Neuron (in vitro differentiated cells): Measurements from ENCODE around the gene CFAP45.

ENCODE experiments used
- H2AFZ ChIP-seq: one replicate; pipeline ENCODE4 v1.6.1; 2013; ENCODE audit warnings: low read depth, mild to moderate bottlenecking, inconsistent platforms, low read length, moderate library complexity
- H3K27me3 ChIP-seq: one replicate; pipeline ENCODE4 v1.6.1; 2013; ENCODE audit warnings: low read length; ENCODE audit not compliant: insufficient read depth
- H3K36me3 ChIP-seq: one replicate; pipeline ENCODE4 v1.6.1; 2013; ENCODE audit warnings: low read length; ENCODE audit not compliant: insufficient read depth
- H3K4me1 ChIP-seq: one replicate; pipeline ENCODE4 v1.6.1; 2013; ENCODE audit warnings: low read length; ENCODE audit not compliant: insufficient read depth
- H3K4me3 ChIP-seq: 2 replicates; pipeline ENCODE4 v1.5.1; 2013; ENCODE audit warnings: mild to moderate bottlenecking, low read length, moderate library complexity
- H3K9me3 ChIP-seq: one replicate; pipeline ENCODE4 v1.6.1; 2013; ENCODE audit warnings: low read length

The CFAP45 gene

DNA sequence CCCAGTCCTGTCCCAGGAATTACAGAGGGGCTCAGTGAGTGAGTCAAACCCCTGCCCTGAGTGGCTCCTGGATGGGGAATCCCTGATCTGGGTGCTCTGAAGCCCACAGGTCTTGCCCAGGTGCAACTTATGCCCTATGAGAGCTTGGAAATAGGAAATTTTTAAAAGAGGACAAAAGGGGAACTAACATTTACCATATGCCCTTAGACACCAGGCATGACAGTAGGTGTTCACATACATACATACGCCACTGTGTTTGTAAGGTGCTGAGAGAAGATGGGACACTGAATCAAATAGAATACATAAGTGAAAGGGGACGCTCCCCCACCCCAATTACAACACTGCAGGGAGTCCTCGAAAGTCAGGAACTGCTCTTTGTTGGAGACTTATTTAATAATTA lies 1.4 kb downstream of the CFAP45 start:
- Histone ChIP-seq H2AFZ (no peak overlapping the region), H3K4me1 (peaks cover 5% of the 10 kb centered on the region), H3K9me3 (no peaks in the 10 kb centered on the region), H3K4me3 (no peak overlapping the region), H3K27me3 (peaks cover 20% of the 10 kb centered on the region), H3K36me3 (no peaks in the 10 kb centered on the region)

DNA sequence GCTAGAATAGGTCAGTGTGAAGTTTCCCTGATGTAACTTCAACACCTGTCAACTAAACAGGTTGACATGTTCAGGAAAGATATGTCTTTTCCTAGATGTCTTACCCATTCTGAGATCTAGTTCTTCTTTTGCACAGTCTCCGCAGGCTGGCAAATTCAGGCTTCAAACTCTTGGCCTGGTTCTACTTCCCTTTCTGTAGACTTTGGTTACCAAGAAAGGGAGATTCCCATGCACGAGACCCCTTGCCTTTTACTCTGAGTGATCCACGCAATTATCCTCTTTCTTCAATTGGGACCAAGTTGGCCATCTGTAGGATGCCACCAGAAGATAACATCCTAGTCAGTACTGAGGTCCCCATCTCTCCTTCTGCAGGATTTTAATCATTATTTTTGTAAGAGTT lies 2.0 kb downstream of the CFAP45 start:
- Histone ChIP-seq H3K9me3 (no peaks in the 10 kb centered on the region), H3K4me1 (peaks cover 5% of the 10 kb centered on the region), H3K36me3 (no peaks in the 10 kb centered on the region)

DNA sequence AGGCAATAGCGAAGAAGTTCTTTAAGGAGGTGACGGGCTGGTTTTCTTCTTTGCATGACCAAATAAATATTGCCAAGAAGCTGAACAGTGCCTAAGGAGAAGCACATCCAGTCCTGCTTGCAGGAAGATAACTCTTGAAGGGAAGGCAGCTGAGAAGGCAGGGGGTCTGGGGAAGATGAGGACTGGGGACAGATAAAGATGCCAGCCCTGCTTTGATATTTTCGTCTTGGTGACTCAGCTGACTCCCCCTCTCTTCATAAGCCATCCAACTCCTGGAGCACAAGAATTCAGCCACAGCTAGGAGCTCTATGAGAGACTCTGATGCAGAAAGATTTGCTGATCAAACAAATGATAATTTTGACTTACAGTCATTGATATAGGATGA lies 3.4 kb downstream of the CFAP45 start:
- Histone ChIP-seq H3K36me3 (no peaks in the 10 kb centered on the region), H3K27me3 (peaks cover 23% of the 10 kb centered on the region), H3K4me1 (peaks cover 5% of the 10 kb centered on the region)

More for the DNA sequence above, 2.0 kb downstream of the CFAP45 start:
- Histone ChIP-seq H2AFZ (no peak overlapping the region), H3K4me3 (no peak overlapping the region), H3K27me3 (peaks cover 20% of the 10 kb centered on the region)

DNA sequence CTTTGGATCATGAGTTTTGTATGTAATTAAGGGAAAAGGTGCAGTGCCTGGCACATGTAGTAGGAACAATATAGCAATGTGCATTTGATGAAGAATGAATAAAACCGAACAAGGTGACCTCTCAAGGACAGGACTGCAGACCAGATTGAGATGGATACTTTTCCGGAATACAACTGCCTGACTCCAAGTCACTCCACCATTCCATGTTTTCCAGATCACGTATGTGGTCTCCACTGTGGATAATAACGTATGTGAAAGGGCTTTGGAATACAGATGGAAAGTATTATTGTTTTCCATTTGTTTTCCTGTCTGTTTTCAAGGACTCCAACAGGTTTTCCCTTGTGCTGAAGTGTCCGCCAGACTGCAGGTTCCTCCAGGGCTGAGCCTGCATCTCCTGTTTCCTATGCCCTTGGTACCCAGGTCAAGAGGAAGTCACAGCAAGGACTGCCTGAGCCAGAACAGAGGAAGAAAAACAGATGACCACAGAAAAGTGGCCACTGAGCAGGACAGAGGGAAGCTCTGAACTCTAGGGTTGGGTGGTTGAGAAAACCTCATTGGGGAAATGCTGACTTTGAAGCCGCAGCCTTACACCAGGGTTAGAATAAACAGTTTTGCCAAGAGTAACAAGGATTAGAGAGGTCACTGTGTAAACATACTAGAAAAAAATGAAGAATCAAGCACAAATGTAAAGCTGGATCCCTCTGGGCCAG lies 4.0 kb downstream of the CFAP45 start:
- Histone ChIP-seq H3K9me3 (no peaks in the 10 kb centered on the region), H3K4me1 (peaks cover 5% of the 10 kb centered on the region), H2AFZ (no peak overlapping the region), H3K27me3 (peaks cover 20% of the 10 kb centered on the region), H3K4me3 (no peak overlapping the region), H3K36me3 (no peaks in the 10 kb centered on the region)

More for the DNA sequence above, 3.4 kb downstream of the CFAP45 start:
- Histone ChIP-seq H3K9me3 (no peaks in the 10 kb centered on the region), H3K4me3 (no peak overlapping the region), H2AFZ (no peak overlapping the region)

DNA sequence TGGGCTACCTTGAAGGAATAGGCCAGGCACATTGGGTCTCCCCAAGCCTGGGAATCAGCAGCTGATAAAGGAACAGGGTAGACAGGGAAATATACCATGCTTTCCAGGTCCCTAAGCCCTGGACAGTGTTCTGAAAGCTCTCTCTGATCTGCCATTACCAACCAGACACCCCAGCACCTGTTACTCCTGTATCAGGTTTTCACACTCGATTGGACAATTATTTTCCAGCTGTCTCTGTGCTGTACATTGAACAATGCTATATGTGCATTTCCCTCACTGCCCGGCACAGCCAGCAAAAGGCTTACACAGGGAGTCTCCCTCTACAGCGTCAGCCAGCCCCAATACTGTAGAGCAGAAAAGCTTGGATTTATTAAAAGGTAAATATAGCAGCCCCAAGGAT lies 4.7 kb downstream of the CFAP45 start:
- Histone ChIP-seq H3K9me3 (no peaks in the 10 kb centered on the region), H3K4me1 (peaks cover 4% of the 10 kb centered on the region), H2AFZ (no peak overlapping the region), H3K4me3 (no peak overlapping the region), H3K36me3 (no peaks in the 10 kb centered on the region), H3K27me3 (peaks cover 14% of the 10 kb centered on the region)

GRCh38 chr1:159892944-159893343 lies 7.0 kb downstream of the CFAP45 start:
- H3K27me3 ChIP-seq, result peaks cover 14% of the 10 kb centered on the region

GRCh38 chr1:159891275-159892157 lies 8.4 kb downstream of the CFAP45 start:
- peaks cover 14% of the 10 kb centered on the region for H3K27me3 ChIP-seq
- H3K9me3 ChIP-seq, result no peaks in the 10 kb centered on the region
- H3K36me3 ChIP-seq, result no peaks in the 10 kb centered on the region
- H2AFZ ChIP-seq, result no peak overlapping the region
- H3K4me3 ChIP-seq, result no peak overlapping the region
- H3K4me1 ChIP-seq, result no peaks in the 10 kb centered on the region

More at GRCh38 chr1:159892944-159893343, 7.0 kb downstream of the CFAP45 start:
- Histone ChIP-seq H3K4me1 (no peaks in the 10 kb centered on the region), H2AFZ (no peak overlapping the region), H3K36me3 (no peaks in the 10 kb centered on the region), H3K9me3 (no peaks in the 10 kb centered on the region), H3K4me3 (no peak overlapping the region)

- no peak overlapping the region for H2AFZ ChIP-seq
- no peaks in the 10 kb centered on the region for H3K36me3 ChIP-seq
- H3K9me3 ChIP-seq, result no peaks in the 10 kb centered on the region
- H3K27me3 ChIP-seq, result peaks cover 12% of the 10 kb centered on the region
- H3K4me1 ChIP-seq, result no peaks in the 10 kb centered on the region
- H3K4me3 ChIP-seq, result no peak overlapping the region
Observed at GRCh38 chr1:159890390-159890789, 9.6 kb downstream of the CFAP45 start.

- no peaks in the 10 kb centered on the region for H3K4me1 ChIP-seq
- no peaks in the 10 kb centered on the region for H3K9me3 ChIP-seq
- H3K27me3 ChIP-seq, result peaks cover 10% of the 10 kb centered on the region
- no peak overlapping the region for H3K4me3 ChIP-seq
- H2AFZ ChIP-seq, result no peak overlapping the region
- H3K36me3 ChIP-seq, result no peaks in the 10 kb centered on the region
Observed at GRCh38 chr1:159889821-159890252, 10.1 kb downstream of the CFAP45 start.

- no peaks in the 10 kb centered on the region for H3K9me3 ChIP-seq
- no peaks in the 10 kb centered on the region for H3K4me1 ChIP-seq
- H3K36me3 ChIP-seq, result no peaks in the 10 kb centered on the region
- H2AFZ ChIP-seq, result no peak overlapping the region
- H3K27me3 ChIP-seq, result peaks cover 9% of the 10 kb centered on the region
- no peak overlapping the region for H3K4me3 ChIP-seq
Observed at GRCh38 chr1:159889202-159889601, 10.8 kb downstream of the CFAP45 start.

GRCh38 chr1:159884296-159884695 lies 15.7 kb downstream of the CFAP45 start:
- Histone ChIP-seq H3K4me3 (no peak overlapping the region), H3K9me3 (no peaks in the 10 kb centered on the region), H3K36me3 (no peaks in the 10 kb centered on the region), H3K4me1 (no peaks in the 10 kb centered on the region), H2AFZ (no peak overlapping the region), H3K27me3 (peaks cover 10% of the 10 kb centered on the region)

DNA sequence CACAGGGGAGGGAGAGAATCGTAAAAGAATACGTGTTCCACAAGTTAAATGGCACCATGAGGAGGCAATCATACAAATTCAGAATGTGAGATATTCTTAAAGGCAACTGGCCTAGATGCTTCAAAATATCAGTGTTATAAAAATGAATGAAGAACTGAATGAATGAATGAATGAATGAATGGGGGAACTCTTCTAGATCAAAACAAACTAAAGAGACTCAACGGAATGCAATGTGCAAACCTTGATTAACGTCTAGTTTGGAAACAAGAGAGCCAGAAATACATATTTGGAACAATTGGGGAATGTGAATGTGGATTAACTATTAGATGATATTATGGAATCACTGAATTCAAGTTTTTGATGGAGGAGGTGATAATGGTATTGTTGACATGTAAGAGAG lies 16.8 kb downstream of the CFAP45 start:
- Histone ChIP-seq H3K27me3 (peaks cover 10% of the 10 kb centered on the region), H3K4me1 (no peaks in the 10 kb centered on the region), H3K36me3 (no peaks in the 10 kb centered on the region), H3K4me3 (no peak overlapping the region), H3K9me3 (no peaks in the 10 kb centered on the region), H2AFZ (no peak overlapping the region)

DNA sequence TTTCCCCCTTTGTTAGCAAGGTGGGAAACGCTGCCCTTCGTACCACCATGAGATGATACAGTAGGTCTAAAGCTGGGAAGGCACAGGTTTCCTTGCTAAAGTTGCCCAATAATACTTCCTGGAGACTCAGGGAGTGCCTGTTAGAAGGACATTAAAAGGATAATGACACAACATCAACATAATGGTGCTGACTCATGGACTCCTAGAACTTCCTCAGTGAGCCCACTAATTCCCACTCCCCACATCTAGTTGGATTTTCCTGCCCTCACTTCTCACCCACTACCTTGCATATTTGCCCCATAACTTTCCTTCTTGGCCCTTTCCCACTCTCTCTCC lies 17.5 kb downstream of the CFAP45 start:
- H2AFZ ChIP-seq, result no peak overlapping the region
- H3K4me3 ChIP-seq, result no peak overlapping the region
- no peaks in the 10 kb centered on the region for H3K4me1 ChIP-seq
- H3K27me3 ChIP-seq, result peaks cover 10% of the 10 kb centered on the region
- H3K9me3 ChIP-seq, result no peaks in the 10 kb centered on the region
- H3K36me3 ChIP-seq, result no peaks in the 10 kb centered on the region
